GM21737 (cell line): ENCODE data around the gene OLR1.
A peak's percentile ranks its signal among the peaks of the same experiment; 100 is the strongest.
"Not testable (repeated sequence)": the region's sequence is repeated elsewhere in the genome, so short reads cannot be mapped to it uniquely, and the experiment has no call there.

Experiments
- ATAC-seq: cut with Tn5 transposase; IDR thresholded peaks from one replicate; pipeline ENCODE4 v1.9.1; 2021; ENCODE audit warnings: mild to moderate bottlenecking, moderate library complexity; ENCODE audit not compliant: unreplicated experiment

OLR1 gene

DNA sequence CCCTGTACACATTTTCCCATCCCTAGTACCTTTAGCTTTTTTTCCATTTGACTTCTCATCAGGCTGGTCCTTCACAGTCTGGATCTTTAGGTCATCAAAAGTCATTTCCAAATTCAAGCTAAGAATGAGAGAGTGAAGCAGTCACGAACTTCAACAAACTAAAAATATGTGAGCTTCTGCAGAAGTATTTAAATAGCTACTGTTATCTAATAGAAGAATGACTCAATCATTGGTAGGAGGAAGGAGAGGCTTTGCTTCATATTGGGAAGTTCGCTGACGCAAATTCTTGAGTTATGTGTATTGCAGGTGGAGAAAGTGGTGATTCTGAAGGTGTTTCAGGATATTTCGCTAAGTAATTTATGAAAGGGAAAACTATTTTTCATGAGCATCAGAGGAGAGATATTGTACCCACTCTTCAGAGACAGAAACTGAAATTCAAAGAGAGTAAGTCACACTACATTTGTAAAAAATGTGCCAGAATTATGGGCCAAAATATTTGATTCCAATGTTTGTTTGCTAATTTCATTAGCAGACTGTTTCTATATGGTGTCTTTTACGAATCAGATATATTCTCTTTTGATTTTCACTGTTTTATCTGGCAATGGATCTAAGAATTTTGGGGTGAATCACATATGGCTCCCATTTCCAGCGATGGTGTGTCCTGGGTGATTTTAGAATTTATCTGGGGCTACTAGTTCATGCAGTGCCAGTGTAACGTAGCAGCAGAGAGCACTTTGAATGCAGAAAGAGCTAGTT lies at the start of gene OLR1:
TSS of gene OLR1 (minus strand) at position 160 of the 756 bp plus-strand sequence. CDS start at position 105, 55 bp downstream.
- no peak for ATAC-seq

DNA sequence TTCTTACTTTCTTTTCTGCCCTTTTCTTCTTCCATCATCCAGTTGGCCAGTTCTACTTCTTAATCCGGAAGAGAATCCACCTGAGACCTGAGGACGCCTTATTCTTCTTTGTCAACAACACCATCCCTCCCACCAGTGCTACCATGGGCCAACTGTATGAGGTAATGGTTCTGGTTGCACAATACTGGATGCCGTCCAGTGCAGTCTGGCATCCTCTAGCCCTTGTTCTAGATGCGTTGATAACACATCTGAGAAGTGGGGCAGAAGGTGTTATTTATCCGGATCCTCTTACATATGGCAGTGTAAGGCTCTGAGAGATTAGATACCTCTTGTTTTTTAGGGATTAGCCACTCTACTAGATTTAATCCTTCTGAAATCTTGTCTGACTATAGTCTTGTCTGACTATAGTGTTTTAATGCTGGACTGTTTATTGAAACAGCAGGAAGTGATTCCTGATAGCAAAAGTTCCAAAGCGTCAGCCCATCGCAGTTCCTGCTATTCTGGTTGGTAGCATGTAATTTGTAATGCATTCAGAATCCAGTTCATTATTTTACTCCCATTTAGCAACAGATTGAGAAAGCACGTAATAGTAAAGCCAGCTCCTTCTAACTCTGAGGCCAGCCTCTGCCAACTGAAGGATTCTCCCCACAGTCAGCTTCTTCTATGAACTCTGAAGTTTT lies 48.6 kb upstream of the OLR1 start:
- ATAC-seq: no peak

DNA sequence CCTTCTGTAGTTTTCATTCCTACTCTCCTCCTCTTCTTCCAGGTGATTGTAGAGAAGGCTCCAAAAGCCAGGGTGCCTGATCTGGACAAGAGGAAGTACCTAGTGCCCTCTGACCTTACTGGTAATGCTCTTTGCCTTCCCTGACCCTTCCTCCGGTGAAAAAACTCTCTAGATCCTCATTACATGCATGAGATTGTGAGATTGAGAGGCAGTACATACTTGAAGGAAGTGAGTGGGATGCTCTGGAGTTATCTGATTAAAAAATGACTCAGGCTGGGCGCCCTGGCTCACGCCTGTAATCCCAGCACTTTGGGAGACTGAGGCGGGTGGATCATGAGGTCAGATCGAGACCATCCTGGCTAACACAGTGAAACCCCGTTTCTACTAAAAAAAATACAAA lies 46.1 kb upstream of the OLR1 start:
- no peak for ATAC-seq

DNA sequence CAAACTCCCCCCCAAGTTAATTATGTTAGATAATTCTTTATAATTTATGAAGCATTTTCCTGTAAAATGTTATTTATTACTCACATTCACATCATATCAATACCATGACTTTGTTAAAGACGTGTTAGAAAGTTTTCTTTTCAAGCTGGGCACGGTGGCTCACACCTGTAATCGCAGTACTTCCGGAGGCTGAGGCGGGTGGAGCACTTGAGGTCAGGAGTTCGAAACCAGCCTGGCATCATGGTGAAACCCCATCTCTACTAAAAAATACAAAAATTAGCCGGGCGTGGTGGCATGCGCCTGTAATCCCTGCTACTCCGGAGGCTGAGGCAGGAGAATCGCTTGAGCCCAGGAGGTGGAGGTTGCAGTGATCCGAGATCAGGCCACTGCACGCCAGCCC lies 44.0 kb upstream of the OLR1 start:
- not testable (repeated sequence) for ATAC-seq

DNA sequence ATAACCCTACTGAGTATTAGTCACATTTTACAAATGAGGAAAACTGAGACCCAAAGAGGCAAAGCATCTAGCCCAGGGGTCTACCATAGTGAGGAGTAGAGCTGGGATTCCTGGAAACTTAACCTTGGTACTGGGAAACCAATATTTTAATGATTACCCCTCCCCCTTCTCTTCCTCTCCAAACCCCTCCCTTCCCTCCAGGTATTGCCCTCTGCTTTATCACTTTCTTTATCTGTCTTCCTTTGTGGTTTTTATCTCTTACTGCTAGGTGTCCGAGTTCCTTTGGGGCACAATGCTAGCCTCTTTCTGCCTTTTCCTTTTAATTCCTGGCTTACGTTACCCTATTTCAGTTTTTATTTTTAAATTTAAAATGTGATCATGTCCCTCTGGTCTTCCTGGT lies 43.5 kb upstream of the OLR1 start:
- no peak for ATAC-seq

DNA sequence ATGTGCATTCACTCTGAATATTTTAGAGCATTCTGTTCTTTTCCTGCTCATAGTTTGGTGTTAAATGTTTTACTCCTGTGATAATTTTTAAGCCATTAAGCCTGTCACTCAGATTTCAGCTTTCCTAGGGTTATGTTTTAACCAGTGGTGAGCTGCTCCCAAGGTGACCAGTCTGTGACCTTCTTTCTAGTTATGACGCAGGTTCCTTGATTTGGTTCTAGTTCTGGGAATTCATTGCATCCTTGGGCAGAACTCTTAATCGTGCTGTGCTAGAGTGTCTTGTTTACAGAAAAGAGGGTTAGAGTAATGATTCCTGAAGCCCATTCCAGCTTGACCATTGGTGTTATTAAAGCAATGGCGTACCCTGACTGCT lies 42.9 kb upstream of the OLR1 start:
- ATAC-seq: no peak

DNA sequence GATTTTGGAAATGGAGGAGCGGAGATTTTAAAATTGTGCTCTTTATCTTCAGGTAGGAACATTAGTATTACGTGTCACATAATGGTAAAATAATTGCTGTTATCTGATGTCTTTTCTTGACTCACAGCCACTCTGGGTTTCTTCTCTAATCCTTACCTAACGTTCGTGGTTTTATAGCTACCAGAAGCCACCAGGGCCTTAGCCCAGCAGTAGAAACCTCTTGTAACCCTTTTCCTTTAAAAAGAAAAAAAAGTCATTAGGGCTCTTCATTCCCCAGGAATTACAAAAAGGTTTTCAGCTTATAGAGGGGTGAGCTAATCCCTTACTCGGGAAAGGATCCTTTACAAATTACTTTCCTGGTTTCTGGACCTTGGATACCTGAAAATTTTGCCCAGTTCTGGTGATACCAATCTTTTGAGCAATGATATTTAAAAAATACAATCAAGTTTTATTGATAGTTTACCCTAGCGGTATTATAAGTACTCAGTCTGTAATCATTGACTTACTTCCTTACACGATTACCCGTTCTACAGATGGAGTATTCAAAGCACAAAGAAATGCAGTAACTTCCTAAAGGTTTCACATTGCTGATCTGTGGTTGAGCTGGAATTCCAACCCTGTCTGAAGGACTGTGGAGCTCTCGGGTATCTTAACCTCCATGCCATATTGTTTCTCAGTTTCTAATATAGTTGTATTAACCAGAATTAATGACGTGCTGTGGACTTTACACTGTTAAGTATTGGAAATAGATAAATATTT lies 42.4 kb upstream of the OLR1 start:
- ATAC-seq: no peak

DNA sequence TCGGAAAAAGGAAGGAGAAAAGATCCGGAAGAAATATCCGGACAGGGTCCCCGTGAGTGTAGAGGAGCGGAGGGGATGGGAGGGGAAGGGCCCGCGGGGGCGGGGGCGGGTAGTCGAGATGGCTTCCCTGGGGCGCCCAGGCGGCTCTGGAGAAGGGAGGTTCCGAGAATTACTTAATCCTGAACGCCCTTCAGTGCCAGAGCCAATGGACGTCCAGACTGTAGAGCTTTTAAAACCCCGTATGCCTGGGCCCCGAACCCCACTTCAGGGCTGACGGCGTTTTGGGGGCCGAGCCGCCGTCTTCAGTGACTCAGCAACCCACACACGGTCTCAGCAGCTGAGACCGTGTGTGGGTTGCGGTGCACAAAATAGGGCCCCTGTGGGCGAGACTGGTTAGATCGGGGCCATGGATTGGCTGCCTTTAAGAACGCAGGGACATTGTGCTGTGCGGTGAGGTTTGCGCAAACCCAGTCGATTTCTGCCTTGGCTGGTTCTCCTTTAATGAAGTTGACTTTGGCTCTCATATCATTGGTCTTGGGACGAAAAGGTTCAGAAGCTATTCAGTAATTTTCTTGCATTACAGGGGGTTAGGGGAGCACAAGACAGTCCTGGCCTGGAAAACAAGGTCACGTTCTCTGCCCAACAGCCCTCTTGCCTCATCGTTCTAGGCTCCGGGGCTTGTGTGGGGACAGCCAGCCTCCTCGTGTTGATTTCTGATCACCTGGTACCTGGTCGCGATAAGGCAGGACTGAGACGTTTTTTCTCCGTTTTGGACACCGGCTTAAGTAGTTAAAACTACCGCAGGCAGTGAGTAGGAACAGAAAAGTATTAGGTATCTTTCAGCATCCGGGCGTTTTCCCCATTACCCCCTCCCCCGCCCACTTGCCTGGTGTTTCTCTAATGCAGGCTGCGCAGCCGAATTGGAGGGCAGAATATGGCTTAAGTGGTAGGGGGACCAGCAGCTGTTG lies 41.5 kb upstream of the OLR1 start:
- ATAC-seq: no peak

DNA sequence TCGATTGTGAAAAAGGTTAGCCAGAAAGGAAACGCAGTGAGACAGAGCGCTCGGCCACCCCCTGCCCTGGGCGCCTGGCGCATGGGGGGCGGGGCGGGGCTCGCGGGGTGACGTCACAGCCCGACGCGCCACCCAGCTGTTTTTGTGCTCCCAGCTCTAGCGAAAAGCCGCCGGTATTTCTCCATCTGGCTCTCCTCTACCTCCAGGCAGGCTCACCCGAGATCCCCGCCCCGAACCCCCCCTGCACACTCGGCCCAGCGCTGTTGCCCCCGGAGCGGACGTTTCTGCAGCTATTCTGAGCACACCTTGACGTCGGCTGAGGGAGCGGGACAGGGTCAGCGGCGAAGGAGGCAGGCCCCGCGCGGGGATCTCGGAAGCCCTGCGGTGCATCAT lies 40.8 kb upstream of the OLR1 start, which contains the start of gene GABARAPL1:
TSS of gene GABARAPL1 (plus strand) at position 139 of the 393 bp plus-strand sequence. CDS start at position 392, 253 bp downstream.
- ATAC-seq: no peak

DNA sequence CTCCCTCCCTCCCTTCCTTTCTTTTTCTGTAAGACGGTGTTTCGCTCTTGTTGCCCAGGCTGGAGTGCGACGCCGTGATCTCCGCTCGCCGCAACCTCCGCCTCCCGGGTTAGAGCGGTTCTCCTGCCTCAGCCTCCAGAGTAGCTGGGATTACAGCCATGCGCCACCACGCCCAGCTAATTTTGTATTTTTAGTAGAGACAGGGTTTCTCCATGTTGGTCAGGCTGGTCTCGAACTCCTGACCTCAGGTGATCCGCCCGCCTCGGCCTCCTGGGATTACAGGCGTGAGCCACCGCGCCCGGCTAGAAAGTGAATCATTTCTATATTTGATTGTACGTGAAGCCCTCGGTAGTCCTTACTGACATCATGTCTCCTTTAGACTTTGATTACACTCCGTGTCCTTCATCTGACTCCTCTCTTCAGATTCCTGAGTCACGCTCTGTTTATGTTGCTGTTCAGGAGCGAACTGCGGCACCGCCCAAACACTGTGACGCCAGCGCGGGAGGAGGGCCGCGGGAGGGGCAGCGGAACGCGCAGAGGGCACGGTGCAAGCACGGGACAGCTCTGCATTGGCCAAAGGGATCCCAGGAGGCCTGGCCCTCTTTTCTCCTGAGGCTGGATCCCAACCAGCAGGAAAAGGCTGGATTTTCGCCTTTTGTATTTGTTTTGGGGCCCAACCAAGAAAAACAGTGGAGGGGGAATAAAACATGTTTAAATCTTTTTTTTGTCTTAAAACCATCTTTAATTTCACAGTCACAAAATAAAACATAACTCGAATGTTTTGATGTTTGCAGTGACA lies 40.2 kb upstream of the OLR1 start:
- ATAC-seq: peak; percentile 60

DNA sequence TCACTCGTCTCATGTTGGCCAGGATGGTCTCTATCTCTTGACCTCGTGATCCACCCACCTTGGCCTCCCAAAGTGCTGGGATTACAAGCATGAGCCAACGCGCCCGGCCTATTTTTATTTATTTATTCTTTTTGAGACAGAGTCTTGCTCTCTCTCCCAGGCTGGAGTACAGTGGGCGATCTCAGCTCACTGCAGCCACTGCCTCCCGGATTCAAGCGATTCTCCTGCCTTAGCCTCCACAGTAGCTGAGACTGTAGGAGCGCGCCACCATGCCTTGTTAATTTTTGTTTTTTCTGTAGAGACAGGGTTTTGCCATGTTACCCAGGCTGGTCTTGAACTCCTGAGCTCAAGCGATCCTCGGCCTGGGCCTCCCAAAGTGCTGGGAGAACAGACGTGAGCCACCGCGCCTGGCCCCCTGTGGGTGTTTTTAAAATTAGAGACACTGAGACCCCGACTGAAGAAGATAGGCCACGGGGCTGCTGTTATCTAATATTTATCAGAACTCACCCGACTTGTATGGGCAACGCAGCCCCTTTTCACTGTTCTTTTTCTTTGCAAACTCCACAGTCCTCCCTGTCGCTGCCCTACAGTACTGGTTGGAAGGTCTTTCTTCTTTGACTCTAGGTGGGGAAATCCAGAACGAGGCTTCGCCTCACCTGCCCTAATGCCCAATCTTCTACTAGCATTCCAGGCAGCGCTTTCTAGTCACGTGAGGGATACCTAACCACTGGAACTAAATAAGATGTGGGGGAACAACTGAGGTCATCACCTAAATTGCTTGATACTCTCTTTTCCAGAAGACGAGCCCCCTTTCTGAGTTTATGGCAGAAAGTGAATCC lies 39.4 kb upstream of the OLR1 start:
- ATAC-seq: no peak

DNA sequence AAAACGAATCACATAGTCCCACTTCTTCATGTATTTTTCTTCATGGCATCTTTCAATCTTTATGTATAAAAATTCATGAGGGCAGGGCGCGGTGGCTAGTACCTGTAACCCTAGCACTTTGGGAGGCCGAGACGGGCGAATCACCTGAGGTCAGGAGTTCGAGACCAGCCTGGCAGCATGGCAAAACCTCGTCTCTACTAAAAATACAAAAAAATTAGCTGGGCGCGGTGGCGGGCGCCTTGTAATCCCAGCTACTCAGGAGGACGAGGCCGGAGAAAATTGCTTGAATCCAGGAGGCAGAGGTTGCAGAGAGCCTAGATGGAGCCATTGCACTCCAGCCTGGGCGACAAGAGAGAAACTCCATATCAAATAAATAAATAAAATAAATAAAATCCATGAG lies 38.3 kb upstream of the OLR1 start:
- ATAC-seq: no peak

DNA sequence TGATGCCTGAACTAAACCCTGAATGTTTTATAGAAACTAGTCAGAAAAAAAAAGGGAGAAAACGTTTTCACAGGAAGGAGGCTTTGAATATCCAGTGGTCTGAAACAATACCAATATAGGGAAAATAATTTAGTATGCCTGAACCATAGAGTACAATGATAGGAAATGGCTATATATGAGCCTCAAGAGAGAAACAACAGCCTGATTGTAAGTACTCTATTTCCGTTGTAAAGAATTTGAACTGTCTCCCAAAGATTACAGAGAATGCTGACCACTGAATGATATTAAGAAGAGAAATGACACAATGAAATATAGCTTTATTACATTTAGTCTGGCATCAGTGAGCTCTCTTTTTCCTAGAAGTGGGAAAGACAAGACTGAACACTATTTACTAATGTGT lies 35.2 kb upstream of the OLR1 start:
- ATAC-seq: no peak

DNA sequence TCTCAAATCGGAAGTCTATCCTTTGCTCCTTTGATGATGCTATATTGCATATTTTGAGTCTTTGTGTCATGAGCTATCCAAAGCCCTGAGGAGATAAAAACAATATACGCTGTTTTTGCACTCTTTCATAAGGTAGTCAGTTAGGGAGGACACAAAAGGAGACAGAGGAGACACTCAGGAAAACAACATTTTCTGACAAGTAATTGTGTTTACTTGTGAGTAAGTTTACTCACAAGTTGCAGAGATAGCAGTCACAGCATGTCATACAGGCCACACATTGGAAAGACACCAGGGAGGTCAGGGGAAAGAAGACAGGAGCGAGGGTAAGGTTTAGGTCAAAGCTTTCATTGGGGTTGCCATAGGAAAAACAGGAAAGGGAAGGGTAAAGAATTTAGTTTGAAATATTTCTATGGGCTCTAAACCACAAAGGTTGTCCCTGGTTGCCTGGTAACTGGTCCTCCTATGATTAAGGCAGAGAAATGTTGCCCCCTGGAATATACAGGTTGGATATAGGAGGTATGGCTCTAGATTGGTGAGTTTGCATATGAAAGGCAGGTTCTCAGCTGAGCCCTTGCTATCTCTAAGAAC lies 33.4 kb upstream of the OLR1 start:
- no peak for ATAC-seq

DNA sequence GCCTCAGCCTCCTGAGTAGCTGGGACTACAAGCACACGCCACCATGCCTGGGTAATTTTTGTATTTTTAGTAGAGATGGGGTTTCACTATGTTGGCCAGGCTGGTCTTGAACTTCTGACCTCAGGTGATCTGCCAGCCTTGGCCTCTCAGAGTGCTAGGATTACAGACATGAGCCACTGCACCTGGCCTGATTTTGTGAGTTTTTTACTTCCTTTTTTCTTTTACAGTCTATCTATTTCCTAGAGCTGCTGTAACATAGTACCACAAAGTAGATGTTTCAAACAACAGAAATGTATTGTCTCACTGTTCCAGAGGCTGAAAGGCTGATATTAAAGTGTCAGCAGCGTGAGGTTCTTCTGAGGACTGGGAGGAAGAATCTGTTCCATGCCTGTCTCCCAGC lies 32.6 kb upstream of the OLR1 start:
- ATAC-seq: not testable (repeated sequence)

DNA sequence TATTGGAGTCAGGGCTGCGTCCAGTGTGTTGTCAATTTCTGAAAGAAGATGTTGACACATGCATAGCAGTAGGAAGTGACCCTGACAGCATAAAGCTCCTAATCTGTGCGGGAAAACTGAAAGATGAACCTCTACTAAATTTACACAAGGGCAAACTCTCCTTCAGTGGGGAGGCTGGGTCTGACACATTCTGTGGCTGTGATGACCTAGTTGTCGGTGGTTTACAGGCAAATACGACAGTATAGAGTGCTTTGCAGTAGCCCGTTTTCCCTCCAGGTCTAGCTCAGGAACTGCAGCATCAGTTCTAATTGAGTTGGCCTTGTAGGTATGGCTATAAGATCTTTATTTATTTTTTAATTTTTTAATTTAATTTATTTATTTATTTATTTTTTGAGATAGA lies 25.9 kb upstream of the OLR1 start:
- ATAC-seq: no peak

DNA sequence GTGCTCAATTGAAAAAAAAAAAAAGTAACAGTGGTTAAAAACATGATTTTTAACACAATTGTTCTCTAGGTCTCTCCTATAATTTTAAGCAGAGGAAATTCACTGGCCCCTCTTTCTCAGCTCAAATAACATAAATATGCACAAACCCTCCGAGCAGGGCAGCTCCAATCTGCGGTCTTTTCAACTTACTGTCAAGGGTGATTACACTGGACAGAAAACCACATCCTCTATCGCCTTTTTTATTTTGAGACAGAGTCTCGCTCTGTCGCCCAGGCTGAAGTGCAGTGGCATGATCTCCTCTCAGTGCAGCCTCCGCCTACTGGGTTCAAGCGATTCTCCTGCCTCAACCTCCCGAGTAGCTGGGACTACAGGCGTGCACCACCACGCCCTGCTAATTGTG lies 24.3 kb upstream of the OLR1 start:
- peak; percentile 65 for ATAC-seq

DNA sequence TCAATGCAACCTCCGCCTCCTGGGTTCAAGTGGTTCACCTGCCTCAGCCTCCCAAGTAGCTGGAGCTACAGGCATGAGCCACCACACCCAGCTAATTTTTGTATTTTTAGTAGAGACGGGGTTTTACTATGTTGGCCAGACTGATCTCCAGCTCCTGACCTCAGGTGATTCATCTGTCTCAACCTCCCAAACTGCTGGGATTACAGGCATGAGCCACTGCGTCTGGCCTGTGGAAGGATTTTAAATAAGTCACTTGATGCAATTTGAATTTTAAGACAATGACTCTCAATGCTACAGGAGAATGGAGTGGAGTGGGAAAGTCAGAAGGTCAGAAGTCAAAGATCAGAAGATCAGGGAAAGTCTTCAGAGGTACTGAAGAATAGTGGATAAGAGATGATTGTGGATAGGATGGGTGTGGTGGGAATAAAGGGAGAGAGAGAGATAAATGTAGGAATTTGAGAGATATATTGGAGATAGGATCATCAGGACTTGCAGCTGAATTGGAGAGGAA lies 22.3 kb upstream of the OLR1 start:
- no peak for ATAC-seq
